Heart right ventricle (tissue), 16 donors: ENCODE measurements around the gene HOXA3. TPM values are rescaled to one million over a fixed set of nuclear protein-coding genes. Genes with fewer than 3 reads are reported as not detected.
A peak's percentile ranks its signal among the peaks of the same experiment; 100 is the strongest.

Experiments
- ATAC-seq, 8 donors: fragments of 200-7000 bp; cut with Tn5 transposase; one replicate each; pipeline ENCODE4 v1.9.1; 2020; ENCODE audit warnings: mild to moderate bottlenecking in 8 of 8, moderate library complexity in 8 of 8, moderate number of reproducible peaks in 1 of 8
- DNase-seq, 2 donors: peaks; one replicate each; pipeline ENCODE4 v3.0.0-alpha.2; 2020
- H3K27ac ChIP-seq, 10 donors: fragments of 200-600 bp; sonication (generic) in 2 of 10; one replicate each; pipeline versions ENCODE4 v1.5.0 to v1.8.0; 2020 to 2022; ENCODE audit warnings: mild to moderate bottlenecking in 3 of 10
- H3K27me3 ChIP-seq, 7 donors: fragments of 200-600 bp; one replicate each; pipeline ENCODE4 v1.8.0; 2021 to 2022; ENCODE audit warnings: mild to moderate bottlenecking in 2 of 7
- H3K36me3 ChIP-seq, 9 donors: fragments of 200-600 bp; sonication (generic) in 1 of 9; one replicate each; pipeline versions ENCODE4 v1.5.0 to v1.8.0; 2020 to 2022; ENCODE audit warnings: mild to moderate bottlenecking in 2 of 9
- H3K4me1 ChIP-seq, 9 donors: fragments of 200-600 bp; sonication (generic) in 1 of 9; one replicate each; pipeline versions ENCODE4 v1.5.0 to v1.8.0; 2020 to 2022; ENCODE audit warnings: mild to moderate bottlenecking in 4 of 9
- H3K4me3 ChIP-seq, 10 donors: fragments of 200-600 bp; sonication (generic) in 2 of 10; one replicate each; pipeline versions ENCODE4 v1.5.0 to v1.8.0; 2020 to 2022; ENCODE audit warnings: mild to moderate bottlenecking in 7 of 10, moderate library complexity in 2 of 10
- H3K9me3 ChIP-seq, 11 donors: fragments of 200-600 bp in 10 of 11; sonication (generic) in 2 of 11; one replicate each; pipeline versions ENCODE4 v1.5.0 to v1.8.0; 2013 to 2022; ENCODE audit warnings: mild to moderate bottlenecking in 2 of 11, control low read depth in 1 of 11, moderate library complexity in 1 of 11
- CTCF ChIP-seq, 9 donors: fragments of 200-600 bp; sonication (generic) in 2 of 9; IDR thresholded peaks; one replicate each; pipeline versions ENCODE4 v1.5.0 to v1.8.0; 2021 to 2022; ENCODE audit warnings: antibody characterized with exemption in 9 of 9, mild to moderate bottlenecking in 5 of 9, moderate library complexity in 1 of 9
- WGBS, 2 donors: extraction: QIAGEN DNeasy Blood & Tissue Kit; methylation state at CpG; one replicate each; pipeline ENCODE4 v1.1.7; 2013; ENCODE audit warnings: inconsistent platforms in 1 of 2; 5-methylcytosine and 5-hydroxymethylcytosine counted together
- intact Hi-C, 10 donors: fragments of 100-400 bp; cut with DNase I; formaldehyde crosslinking; loops; one replicate each; pipeline versions ENCODE4 v1.11.1 to v1.14.2; 2022
- polyA plus RNA-seq, 2 donors: library from polyadenylated mRNA; stranded (reverse); fragments of 200-250 nt; gene quantifications; one replicate each; pipeline ENCODE4 v1.2.3, GENCODE V29; 2013
- total RNA-seq, 10 donors: library from RNA; stranded (reverse); fragmentation: NEBNext Ultra II Directional in 3 of 10; extraction: Animal tissue kit (Norgen Biotek cat#: 25700) in 3 of 10; gene quantifications; one replicate each; pipeline versions ENCODE4 v1.2.1 to v1.2.4, GENCODE V29; 2021 to 2023
- donor health status: Arrhythmogenic right ventricular cardiomyopathy.
- donor health status: ischemic (EF 13 %, LVEDD 7.1; RV severe dilation, severe dysfunction).
- donor health status: healthy with polysubstance abuse.
- donor health status: DM: no; HTN: yes; CAD: no.
- donor health status: DM: no; HTN: no; CAD: no.
- donor health status: ischemic (EF 25% LVEDD 6.9; RV normal size, moderate dysfunction).
- donor health status: ischemic (EF 25% LVEDD 5.7; RV mildly dilated, moderate dysfunction).
- donor health status: healthy.
- donor health status: DM: yes; HTN: yes; CAD: no.
- donor health status: Ischemic cardiomyopathy.
- donor health status: ischemic (EF 35%, LVEDD 5.7; RV mildly dilated, moderate dysfunction).
- donor health status: nonischemic (EF 11% LVEDD 7.7; RV severe dilation, severe dysfunction).
- donor health status: DM: yes; HTN: yes; CAD: no.
- donor health status: PGD.
- donor health status: ischemic (EF 29% LVEDD 5.4; RV normal size, mild dysfunction).
- donor health status: nonischemic (EF 23%, LVEDD 6.1; RV moderate dilation, normal function).

HOXA3 gene
- total and polyA plus RNA-seq, 12 donors: 0.11 to 1.5 (median 0.24) TPM; not detected in 2

GRCh38 chr7:27180431-27181420, 28.3 kb upstream of the HOXA3 start:
- H3K27ac ChIP-seq: no peak overlapping the region
- intact Hi-C loops: no loop called here

GRCh38 chr7:27179503-27180430, 27.4 kb upstream of the HOXA3 start:
- DNase-seq: peak in 1 of 2 donors; percentile 55
- Histone ChIP-seq H3K4me3 (peak overlapping the region in 2 of 10 donors; percentile 5 to 8), H3K4me1 (peaks cover 7 to 32% (median 27%) of the 10 kb centered on the region in 9 donors), H3K9me3 (no peaks in the 10 kb centered on the region), H3K27me3 (peaks cover 71 to 100% (median 100%) of the 10 kb centered on the region in 7 donors), H3K36me3 (no peaks in the 10 kb centered on the region), H3K27ac (no peak overlapping the region)
- peak in 4 of 8 donors; percentile 61 to 65 (median 63) for ATAC-seq
- TF ChIP-seq CTCF (IDR thresholded peaks at IDR 0.05): peak; percentile 38 to 85 (median 72)
- intact Hi-C loops: no loop called here
- 3 to 6% methylated on average over 56 of the region's 56 CpGs for WGBS, 2 donors

More at GRCh38 chr7:27180431-27181420, 28.3 kb upstream of the HOXA3 start:
- Histone ChIP-seq H3K36me3 (no peaks in the 10 kb centered on the region), H3K27me3 (peaks cover 68 to 100% (median 100%) of the 10 kb centered on the region in 7 donors), H3K9me3 (no peaks in the 10 kb centered on the region), H3K4me1 (peaks cover 8 to 39% (median 30%) of the 10 kb centered on the region in 9 donors), H3K4me3 (no peak overlapping the region)
- no peak for ATAC-seq
- DNase-seq: no peak
- no peak for TF ChIP-seq CTCF (IDR thresholded peaks at IDR 0.05)
- 38 to 46% methylated on average over 12 of the region's 12 CpGs for WGBS, 2 donors

- DNase-seq (no peak), ATAC-seq (no peak)
- TF ChIP-seq CTCF (IDR thresholded peaks at IDR 0.05): no peak
- Histone ChIP-seq H3K27ac (no peak overlapping the region), H3K27me3 (peaks cover 71 to 100% (median 100%) of the 10 kb centered on the region in 7 donors), H3K4me3 (no peak overlapping the region), H3K36me3 (no peaks in the 10 kb centered on the region), H3K9me3 (no peaks in the 10 kb centered on the region), H3K4me1 (peaks cover 7 to 36% (median 25%) of the 10 kb centered on the region in 9 donors)
- intact Hi-C loops: no loop called here
- 23 to 31% methylated on average over 14 of the region's 14 CpGs for WGBS, 2 donors
These were observed 26.6 kb upstream of the HOXA3 start for GRCh38 chr7:27179030-27179429.

GRCh38 chr7:27178366-27178765, 26.0 kb upstream of the HOXA3 start:
- no peak for DNase-seq
- H3K27me3 ChIP-seq: peaks cover 72 to 100% (median 100%) of the 10 kb centered on the region in 7 donors
- intact Hi-C loops: no loop called here

More at GRCh38 chr7:27178366-27178765, 26.0 kb upstream of the HOXA3 start:
- Histone ChIP-seq H3K9me3 (no peaks in the 10 kb centered on the region), H3K4me1 (peaks cover 7 to 36% (median 23%) of the 10 kb centered on the region in 9 donors), H3K36me3 (peaks cover 0 to 3% (median 0%) of the 10 kb centered on the region in 9 donors), H3K4me3 (no peak overlapping the region), H3K27ac (no peak overlapping the region)
- ATAC-seq: no peak
- TF ChIP-seq CTCF (IDR thresholded peaks at IDR 0.05): no peak
- WGBS, 2 donors: 72 to 74% methylated on average over 6 of the region's 6 CpGs
